Measurements from ENCODE around the gene BRD4. TPM values are rescaled to one million over a fixed set of nuclear protein-coding genes. Genes with fewer than 3 reads are reported as not detected.
A peak's percentile ranks its signal among the peaks of the same experiment; 100 is the strongest.

The BRD4 gene
- total and polyA plus RNA-seq, 8 donors: 16.9 to 53.3 (median 39.9) TPM

- intact Hi-C loops (cut with DNase I): no loop called here
- 78 to 80% methylated on average over 20 of the region's 20 CpGs for WGBS, 2 donors
- no peak overlapping the region for H3K4me3 ChIP-seq
- H3K36me3 ChIP-seq: peaks cover 3 to 28% (median 3%) of the 10 kb centered on the region in 3 donors
- H3K27me3 ChIP-seq: no peaks in the 10 kb centered on the region
- TF ChIP-seq, protein P1, sequence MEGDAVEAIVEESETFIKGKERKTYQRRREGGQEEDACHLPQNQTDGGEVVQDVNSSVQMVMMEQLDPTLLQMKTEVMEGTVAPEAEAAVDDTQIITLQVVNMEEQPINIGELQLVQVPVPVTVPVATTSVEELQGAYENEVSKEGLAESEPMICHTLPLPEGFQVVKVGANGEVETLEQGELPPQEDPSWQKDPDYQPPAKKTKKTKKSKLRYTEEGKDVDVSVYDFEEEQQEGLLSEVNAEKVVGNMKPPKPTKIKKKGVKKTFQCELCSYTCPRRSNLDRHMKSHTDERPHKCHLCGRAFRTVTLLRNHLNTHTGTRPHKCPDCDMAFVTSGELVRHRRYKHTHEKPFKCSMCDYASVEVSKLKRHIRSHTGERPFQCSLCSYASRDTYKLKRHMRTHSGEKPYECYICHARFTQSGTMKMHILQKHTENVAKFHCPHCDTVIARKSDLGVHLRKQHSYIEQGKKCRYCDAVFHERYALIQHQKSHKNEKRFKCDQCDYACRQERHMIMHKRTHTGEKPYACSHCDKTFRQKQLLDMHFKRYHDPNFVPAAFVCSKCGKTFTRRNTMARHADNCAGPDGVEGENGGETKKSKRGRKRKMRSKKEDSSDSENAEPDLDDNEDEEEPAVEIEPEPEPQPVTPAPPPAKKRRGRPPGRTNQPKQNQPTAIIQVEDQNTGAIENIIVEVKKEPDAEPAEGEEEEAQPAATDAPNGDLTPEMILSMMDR (IDR thresholded peaks at IDR 0.05): no peak
- DNase-seq (no peak), ATAC-seq (no peak), FAIRE-seq (no peak)
- H3K4me1 ChIP-seq: peaks cover 0 to 13% (median 4%) of the 10 kb centered on the region in 3 donors
- H3K9me3 ChIP-seq: no peaks in the 10 kb centered on the region
- H3K27ac ChIP-seq: peak overlapping the region in 2 of 4 donors; percentile 70 to 73
These were observed 85.0 kb downstream of the BRD4 start for GRCh38 chr19:15247107-15248014.

DNA sequence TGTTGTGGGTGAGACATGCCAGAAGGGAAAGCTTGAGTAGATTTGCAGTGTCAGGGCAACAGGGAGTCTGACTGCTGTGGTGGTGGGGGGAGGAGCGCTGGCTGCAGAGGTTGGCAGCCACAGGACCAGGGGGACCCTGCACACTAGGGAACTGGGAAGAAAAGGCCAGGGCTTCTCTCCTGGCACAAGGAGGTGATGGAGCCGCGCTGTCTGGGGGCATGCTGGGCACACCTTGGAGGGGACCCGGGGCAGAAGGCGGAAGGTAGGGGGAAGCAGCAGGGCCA is 86.2 kb downstream of the BRD4 start:
- intact Hi-C loops (cut with DNase I): no loop called here
- H3K9me3 ChIP-seq: no peaks in the 10 kb centered on the region
- TF ChIP-seq, protein P1 (IDR thresholded peaks at IDR 0.05): no peak
- FAIRE-seq: no peak
- H3K4me3 ChIP-seq: no peak overlapping the region
- H3K36me3 ChIP-seq: peaks cover 3 to 25% (median 3%) of the 10 kb centered on the region in 3 donors
- no peaks in the 10 kb centered on the region for H3K27me3 ChIP-seq
- WGBS, 2 donors: 97 to 100% methylated on average over 5 of the region's 5 CpGs
- H3K27ac ChIP-seq: no peak overlapping the region
- H3K4me1 ChIP-seq: peaks cover 0 to 6% (median 4%) of the 10 kb centered on the region in 3 donors
- ATAC-seq: no peak
- DNase-seq: no peak

DNA sequence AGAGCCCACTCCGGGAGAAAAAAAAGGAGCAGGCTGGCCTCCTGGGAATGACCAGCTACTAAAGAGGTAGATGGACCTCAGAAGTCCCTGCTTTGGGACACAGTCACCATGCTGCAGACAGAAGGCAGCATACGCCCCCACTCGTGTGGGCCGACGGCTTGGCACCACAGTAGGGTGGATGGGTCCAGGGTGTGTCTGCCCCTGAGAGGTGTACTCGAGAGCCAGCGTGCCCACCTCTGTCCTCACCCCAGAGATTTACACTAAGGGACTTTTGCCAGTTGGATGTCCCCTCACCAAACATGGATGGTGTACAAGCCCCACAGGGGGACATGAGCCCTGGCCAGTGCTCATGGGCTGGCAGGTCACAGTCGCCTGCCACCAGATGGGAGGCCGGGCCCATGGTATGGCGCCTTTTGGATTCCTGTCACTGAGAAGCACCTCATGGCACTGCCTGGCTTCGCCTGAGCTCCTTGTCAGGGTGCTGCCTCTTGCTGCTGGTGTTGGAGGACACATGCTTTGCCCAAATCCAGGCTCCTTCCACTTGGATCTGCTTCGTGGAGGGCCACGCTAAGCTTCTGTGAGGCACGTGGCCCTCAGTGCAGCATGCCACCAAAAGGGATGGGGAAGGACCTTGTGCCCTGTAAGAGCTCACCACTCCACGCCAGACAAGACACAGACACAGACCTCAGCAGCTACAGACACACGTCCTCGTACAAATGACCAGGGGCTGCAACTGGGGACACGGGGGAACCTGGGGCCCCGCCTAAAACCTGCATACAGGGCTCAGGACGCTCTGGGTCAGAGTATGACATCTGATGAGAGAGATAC is 86.8 kb downstream of the BRD4 start:
- no peak for ATAC-seq
- intact Hi-C loops (cut with DNase I): no loop called here
- WGBS, 2 donors: 90 to 93% methylated on average over 20 of the region's 20 CpGs
- Histone ChIP-seq H3K4me1 (peaks cover 0 to 4% (median 1%) of the 10 kb centered on the region in 3 donors), H3K27ac (no peak overlapping the region), H3K4me3 (no peak overlapping the region), H3K27me3 (no peaks in the 10 kb centered on the region), H3K36me3 (peaks cover 3 to 31% (median 3%) of the 10 kb centered on the region in 3 donors), H3K9me3 (no peaks in the 10 kb centered on the region)
- FAIRE-seq: no peak
- no peak for DNase-seq
- TF ChIP-seq, protein P1 (IDR thresholded peaks at IDR 0.05): no peak

DNA sequence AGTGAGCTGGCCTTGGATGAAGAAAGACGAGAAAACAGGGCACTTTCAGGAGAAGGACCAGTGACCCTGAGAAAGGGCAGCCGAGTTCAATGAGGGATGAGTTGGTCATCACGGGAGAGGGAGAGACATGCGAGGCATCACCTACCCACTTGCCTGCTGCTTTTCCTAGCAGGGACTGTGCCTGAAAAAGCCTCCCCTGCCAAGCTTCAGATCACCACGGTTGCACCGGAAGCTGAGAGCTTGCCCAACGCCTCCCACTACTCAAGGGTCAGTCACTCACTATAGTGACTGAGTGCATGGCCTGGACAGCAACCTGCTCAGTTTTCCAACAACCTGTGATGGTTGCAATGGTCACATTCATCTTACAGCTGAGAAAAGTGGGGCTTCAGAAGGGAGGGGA is 87.5 kb downstream of the BRD4 start:
- DNase-seq: no peak
- 84% methylated on average over 7 of the region's 7 CpGs for WGBS, 2 donors
- Histone ChIP-seq H3K4me1 (peaks cover 0 to 3% (median 0%) of the 10 kb centered on the region in 3 donors), H3K9me3 (no peaks in the 10 kb centered on the region), H3K27me3 (no peaks in the 10 kb centered on the region), H3K27ac (no peak overlapping the region), H3K4me3 (no peak overlapping the region), H3K36me3 (peaks cover 3 to 38% (median 3%) of the 10 kb centered on the region in 3 donors)
- TF ChIP-seq, protein P1 (IDR thresholded peaks at IDR 0.05): no peak
- FAIRE-seq: no peak
- intact Hi-C loops (cut with DNase I): no loop called here
- ATAC-seq: no peak
